ENCODE measurements around the gene PCDHGC3.
"Not testable (repeated sequence)": the region's sequence is repeated elsewhere in the genome, so short reads cannot be mapped to it uniquely, and the experiment has no call there.

PCDHGC3 gene

GRCh38 chr5:141475625-141476131 lies at the start of gene PCDHGC3:
Gene PCDHGC3, plus strand, starts transcription at chr5:141475966. Its CDS starts 151 bp downstream, at chr5:141476117.
- DNase-seq (ENCODE audit: low spot score): peak; percentile 92

GRCh38 chr5:141427783-141428426 lies 47.9 kb upstream of the PCDHGC3 start:
- no peak for DNase-seq (ENCODE audit: low spot score)

DNA sequence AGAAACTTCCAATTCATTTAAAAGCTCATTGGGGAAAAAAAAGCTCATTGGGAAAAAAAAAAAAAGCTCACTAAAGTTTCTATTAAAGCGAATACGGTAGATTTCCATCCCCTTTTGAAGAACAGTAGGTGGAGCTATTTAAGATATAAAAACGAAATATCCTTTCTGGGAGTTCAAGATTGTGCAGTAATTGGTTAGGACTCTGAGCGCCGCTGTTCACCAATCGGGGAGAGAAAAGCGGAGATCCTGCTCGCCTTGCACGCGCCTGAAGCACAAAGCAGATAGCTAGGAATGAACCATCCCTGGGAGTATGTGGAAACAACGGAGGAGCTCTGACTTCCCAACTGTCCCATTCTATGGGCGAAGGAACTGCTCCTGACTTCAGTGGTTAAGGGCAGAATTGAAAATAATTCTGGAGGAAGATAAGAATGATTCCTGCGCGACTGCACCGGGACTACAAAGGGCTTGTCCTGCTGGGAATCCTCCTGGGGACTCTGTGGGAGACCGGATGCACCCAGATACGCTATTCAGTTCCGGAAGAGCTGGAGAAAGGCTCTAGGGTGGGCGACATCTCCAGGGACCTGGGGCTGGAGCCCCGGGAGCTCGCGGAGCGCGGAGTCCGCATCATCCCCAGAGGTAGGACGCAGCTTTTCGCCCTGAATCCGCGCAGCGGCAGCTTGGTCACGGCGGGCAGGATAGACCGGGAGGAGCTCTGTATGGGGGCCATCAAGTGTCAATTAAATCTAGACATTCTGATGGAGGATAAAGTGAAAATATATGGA lies 45.2 kb upstream of the PCDHGC3 start, which contains the start of gene PCDHGA12:
Gene PCDHGA12, plus strand, starts transcription at position 176 of the 782 bp plus-strand sequence. Its CDS starts 253 bp downstream, at position 429.
- no peak for DNase-seq (ENCODE audit: low spot score)

- DNase-seq (ENCODE audit: low spot score): no peak
Observed at GRCh38 chr5:141431286-141431685, 44.5 kb upstream of the PCDHGC3 start.

GRCh38 chr5:141432308-141432707 lies 43.5 kb upstream of the PCDHGC3 start:
- not testable (repeated sequence) for DNase-seq (ENCODE audit: low spot score)

DNA sequence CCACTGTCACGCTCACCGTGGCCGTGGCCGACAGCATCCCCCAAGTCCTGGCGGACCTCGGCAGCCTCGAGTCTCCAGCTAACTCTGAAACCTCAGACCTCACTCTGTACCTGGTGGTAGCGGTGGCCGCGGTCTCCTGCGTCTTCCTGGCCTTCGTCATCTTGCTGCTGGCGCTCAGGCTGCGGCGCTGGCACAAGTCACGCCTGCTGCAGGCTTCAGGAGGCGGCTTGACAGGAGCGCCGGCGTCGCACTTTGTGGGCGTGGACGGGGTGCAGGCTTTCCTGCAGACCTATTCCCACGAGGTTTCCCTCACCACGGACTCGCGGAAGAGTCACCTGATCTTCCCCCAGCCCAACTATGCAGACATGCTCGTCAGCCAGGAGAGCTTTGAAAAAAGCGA lies 43.0 kb upstream of the PCDHGC3 start:
- DNase-seq (ENCODE audit: low spot score): not testable (repeated sequence)

- DNase-seq (ENCODE audit: low spot score): no peak
Observed at GRCh38 chr5:141434006-141434405, 41.8 kb upstream of the PCDHGC3 start.

DNA sequence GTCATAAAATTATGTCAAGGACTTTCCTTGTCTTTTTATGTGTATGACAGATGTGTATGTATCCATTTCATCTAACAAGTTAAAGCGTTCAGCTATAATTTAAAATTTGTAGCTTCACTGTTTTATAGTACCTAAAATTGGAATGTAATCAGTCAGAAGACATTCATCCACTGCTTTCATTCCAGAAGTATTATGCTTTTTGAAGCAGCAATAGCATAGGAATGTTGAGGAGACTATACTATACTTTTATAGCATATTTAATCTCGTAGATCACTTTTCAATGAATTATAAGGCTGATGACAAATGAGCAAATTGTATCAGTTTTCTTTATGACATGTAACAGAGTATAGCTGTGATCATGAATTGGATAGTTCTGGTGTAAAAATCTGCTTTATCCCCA lies 38.5 kb upstream of the PCDHGC3 start:
- DNase-seq (ENCODE audit: low spot score): no peak

DNA sequence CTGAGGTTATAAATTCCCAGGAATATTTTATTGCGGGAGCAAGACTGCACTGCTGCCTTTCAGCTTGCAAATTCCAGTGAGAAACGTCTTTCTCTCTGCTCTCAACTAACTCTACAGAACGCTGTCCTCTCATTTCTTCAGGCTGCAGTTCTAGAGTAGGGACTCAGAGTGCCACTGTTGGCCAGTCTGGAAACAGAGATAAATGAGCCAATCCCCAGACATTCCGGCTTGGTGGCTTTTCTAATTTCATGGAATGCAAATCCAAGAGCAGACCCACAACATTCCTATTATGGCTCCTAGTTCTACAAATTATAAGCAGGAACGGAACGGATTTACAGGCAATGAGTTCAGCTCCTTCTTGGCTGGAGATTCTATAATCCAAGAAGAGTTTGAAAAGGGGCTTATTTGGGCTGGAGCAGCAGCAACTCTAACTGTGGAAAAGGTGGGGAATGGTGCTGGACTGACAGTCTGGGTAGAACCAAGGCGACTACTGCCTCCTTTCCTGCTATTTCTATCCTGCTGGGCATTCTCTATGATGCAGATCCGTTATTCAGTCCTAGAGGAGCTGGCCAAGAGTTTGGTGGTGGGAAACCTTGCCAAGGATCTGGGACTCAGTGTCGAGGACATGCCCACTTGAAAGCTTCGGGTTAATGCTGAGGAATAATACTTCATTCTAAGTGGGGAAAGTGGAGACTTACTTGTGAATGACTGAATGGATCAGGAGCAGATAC lies 36.2 kb upstream of the PCDHGC3 start:
- no peak for DNase-seq (ENCODE audit: low spot score)

- DNase-seq (ENCODE audit: low spot score): no peak
Observed at GRCh38 chr5:141440341-141440740, 35.4 kb upstream of the PCDHGC3 start.

- no peak for DNase-seq (ENCODE audit: low spot score)
Observed at GRCh38 chr5:141441571-141442170, 34.1 kb upstream of the PCDHGC3 start.

DNA sequence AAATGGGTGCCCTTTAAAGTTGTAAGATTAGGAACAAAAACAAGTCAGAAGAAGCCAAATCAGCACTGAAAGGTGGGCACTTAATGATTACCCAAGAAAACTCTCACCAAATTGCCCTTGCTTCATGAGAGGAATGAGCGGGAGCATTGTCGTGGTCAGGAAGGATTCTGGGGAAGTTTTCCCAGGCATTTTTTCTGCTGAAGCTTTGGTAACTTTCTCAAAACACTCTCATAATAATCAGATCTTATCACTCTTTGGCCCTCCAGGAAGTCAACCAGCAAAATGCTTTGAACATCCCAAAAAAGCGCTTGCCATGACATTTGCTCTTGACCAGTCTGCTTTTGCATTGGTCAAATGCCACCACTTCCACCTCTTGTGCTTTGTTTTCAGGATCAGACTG lies 10.4 kb upstream of the PCDHGC3 start:
- no peak for DNase-seq (ENCODE audit: low spot score)

GRCh38 chr5:141476132-141476911 lies 556 bp downstream of the PCDHGC3 start:
- DNase-seq (ENCODE audit: low spot score): no peak

DNA sequence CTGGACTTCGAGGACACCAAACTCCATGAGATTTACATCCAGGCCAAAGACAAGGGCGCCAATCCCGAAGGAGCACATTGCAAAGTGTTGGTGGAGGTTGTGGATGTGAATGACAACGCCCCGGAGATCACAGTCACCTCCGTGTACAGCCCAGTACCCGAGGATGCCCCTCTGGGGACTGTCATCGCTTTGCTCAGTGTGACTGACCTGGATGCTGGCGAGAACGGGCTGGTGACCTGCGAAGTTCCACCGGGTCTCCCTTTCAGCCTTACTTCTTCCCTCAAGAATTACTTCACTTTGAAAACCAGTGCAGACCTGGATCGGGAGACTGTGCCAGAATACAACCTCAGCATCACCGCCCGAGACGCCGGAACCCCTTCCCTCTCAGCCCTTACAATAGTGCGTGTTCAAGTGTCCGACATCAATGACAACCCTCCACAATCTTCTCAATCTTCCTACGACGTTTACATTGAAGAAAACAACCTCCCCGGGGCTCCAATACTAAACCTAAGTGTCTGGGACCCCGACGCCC lies 1.3 kb downstream of the PCDHGC3 start:
- DNase-seq (ENCODE audit: low spot score): no peak

- DNase-seq (ENCODE audit: low spot score): no peak
Observed at GRCh38 chr5:141477815-141478214, 2.0 kb downstream of the PCDHGC3 start.

- no peak for DNase-seq (ENCODE audit: low spot score)
Observed at GRCh38 chr5:141478321-141478945, 2.7 kb downstream of the PCDHGC3 start.

- DNase-seq (ENCODE audit: low spot score): no peak
Observed at GRCh38 chr5:141479776-141480175, 4.0 kb downstream of the PCDHGC3 start.

DNA sequence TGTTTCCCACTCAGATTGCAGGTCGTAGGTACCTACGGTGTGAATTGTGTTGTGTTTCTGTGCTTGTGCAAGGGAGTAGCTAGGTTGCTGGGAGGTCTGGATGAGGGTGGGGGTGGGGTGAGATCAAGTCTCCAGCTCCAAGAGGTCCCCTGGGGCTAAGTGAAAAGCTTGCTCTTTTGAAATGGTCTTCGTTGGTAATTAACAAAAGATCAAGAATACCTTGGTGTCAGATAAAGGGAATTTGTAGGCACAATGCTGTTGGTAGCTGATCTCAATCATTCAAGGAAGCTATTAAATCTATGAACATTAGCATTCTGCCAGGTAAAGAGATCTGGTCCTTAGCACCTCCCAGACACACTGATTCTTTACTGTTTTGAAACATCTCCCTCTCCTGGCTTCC lies 8.1 kb downstream of the PCDHGC3 start:
- DNase-seq (ENCODE audit: low spot score): no peak

- DNase-seq (ENCODE audit: low spot score): no peak
Observed at GRCh38 chr5:141484310-141484640, 8.5 kb downstream of the PCDHGC3 start.

DNA sequence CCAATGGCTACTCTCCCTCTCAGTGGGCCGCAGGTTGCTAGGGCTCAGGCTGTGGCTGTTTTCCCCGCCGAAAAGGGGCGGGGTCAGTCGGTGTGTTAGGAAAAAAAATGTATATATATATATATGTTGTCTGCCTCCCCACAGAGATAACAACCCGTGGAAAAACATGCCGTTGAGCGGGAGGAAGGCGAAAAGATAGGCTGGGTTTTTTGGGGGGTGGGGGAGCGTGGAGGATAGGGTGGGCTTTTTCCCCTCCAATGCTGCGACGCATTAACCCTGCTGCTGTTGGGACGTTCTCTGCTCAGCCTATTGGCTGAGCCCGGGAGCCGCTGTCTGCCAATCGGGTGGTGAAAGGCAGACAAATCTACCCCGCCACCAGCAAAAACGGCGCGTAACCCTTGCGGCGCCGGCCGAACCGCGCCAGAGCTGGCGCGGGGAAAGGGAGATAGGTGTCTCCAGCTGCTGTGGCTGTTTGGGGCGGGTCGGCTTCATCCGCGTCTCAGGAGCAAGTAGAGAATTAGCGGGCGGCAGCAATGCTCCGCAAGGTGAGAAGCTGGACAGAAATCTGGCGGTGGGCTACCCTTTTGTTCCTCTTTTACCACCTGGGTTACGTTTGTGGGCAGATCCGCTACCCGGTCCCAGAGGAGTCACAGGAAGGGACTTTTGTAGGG lies 9.0 kb downstream of the PCDHGC3 start, which contains the start of gene PCDHGC4:
Gene PCDHGC4, plus strand, starts transcription at position 390 of the 671 bp plus-strand sequence. Its CDS starts 144 bp downstream, at position 534.
- no peak for DNase-seq (ENCODE audit: low spot score)
